ENCODE data around the gene ITGA1.

GRCh38 chr5:52786949-52787599 is 642 bp upstream of the ITGA1 start:
- TF ChIP-seq POLR2A (IDR thresholded peaks at IDR 0.05; ENCODE audit: low read depth, low read length): no peak
- TF ChIP-seq TAF1 (IDR thresholded peaks at IDR 0.05; ENCODE audit: borderline replicate concordance, low read depth, low read length): no peak
- TF ChIP-seq POLR2AphosphoS5 (IDR thresholded peaks at IDR 0.05; ENCODE audit: low read depth, low read length): no peak
